ENCODE measurements around the gene PPP1R9B.

The PPP1R9B gene

DNA sequence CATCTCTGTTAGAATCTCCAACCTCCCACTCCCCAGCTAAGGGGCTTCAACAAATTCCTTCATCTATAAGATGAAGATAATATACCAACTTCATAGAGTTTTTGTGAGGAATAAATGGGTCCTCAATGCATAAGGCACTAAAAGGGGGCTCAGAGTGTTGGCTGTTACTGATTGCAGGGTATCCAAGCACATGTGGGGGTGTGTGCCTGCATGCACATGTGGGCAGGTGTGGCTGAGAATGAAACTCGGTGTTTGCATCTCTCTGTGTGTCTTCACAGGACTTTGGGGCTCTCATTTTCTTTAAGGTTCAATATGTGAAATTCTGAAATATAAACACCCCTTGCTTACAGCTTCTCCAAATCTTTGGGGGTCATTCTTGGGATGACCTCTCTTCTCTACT, 4.1 kb upstream of the PPP1R9B start:
- DNase-seq, result no peak

GRCh38 chr17:50153650-50154575, 3.4 kb upstream of the PPP1R9B start:
- DNase-seq, result peak; percentile 97

GRCh38 chr17:50152736-50153135, 2.3 kb upstream of the PPP1R9B start:
- no peak for DNase-seq

DNA sequence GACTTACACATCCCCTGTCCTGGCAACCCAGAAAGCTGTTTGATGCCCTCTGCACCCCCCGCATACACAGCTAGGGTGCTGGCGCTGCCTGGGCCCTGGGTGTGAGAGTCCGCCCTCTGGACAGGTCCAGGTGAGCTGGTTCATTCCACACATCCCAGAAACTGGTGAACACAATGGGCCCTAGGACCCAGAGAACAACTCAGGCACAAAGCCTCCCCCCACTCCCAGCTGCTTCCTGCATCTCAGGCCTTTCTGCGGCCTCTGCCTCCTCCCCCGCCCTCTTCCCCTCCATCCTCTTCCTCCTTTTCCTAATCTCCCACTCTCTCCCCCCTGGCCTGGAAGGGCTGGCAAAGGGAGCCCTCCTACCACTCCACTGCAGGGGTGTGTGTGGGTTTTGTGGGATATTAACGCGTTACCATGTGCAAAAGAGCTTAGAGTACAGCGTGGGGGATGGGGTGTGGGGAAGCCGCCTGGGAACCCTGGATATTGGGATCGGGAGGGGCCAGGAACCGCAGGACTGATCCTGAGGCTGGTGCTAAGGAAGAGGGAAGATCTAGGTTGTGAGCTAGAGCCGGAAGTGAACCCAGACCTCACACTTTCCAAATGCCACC, 1.6 kb upstream of the PPP1R9B start:
- peak; percentile 91 for DNase-seq

- peak; percentile 96 for DNase-seq
Measured at GRCh38 chr17:50151041-50151936, 812 bp upstream of the PPP1R9B start.

- peak; percentile 74 for DNase-seq
Measured at GRCh38 chr17:50149417-50150353, 792 bp downstream of the PPP1R9B start.

- DNase-seq, result no peak
Measured at GRCh38 chr17:50149091-50149416, 1.4 kb downstream of the PPP1R9B start.

DNA sequence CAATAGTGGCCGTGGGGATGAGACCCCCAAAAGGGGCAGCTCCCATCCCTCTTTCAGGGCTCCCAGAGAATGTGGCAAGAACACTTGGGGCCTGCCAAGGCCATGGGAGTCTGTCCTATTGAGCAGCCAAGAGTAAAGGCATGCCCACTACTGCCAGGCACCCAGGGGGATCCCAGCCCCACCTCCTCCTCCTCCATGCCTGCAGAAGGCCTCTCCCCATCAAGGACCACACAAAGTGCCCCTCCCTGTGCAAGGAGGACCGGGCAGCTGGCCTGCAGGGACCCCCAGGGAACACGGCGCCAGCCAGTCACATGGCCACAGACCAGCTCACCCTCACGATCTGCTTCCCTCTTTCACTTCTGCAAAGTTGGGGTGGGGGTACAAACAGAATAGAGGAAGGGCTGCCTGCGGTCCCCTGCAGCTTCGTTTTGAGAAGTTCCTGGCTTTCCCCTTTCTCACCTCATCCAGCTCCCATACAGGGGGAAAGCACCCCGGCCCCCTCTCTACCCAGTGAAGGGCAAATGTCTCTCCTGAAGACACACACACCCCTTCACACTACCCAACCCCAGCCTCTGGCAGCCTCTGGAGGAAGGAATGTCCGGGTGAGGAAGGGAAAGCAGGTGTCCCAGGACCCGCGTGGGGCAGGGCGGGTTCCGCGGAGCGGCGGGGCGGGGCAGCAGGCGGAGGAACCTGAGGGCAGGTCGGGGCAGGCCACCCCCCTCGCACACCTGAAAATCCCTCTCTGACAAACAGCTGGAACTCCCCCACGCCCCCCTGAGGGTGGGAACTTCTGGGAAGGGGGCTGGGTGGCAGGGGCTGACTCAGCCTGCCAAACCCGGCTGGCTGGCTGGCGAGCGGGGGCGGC, 2.0 kb downstream of the PPP1R9B start:
- DNase-seq, result peak; percentile 67

DNA sequence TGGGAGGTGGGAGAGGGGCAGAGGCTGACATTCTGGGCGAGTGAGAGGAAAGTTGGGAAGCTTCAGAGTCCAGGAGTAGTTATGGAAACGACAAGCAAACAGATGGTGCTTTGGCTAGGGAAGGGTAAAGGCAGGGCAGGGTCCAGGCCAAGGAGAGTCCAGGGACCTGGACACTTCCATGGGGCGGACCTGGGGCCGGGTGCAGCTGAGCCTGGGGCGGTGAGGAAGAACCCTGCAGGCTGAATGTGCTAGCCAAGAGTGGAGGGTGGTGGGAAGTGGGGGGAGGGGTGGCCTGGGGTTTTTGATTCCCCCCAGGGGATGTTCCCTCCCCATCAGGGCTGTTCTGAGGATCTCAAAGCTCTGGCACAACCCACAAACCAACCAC, 2.6 kb downstream of the PPP1R9B start:
- no peak for DNase-seq

DNA sequence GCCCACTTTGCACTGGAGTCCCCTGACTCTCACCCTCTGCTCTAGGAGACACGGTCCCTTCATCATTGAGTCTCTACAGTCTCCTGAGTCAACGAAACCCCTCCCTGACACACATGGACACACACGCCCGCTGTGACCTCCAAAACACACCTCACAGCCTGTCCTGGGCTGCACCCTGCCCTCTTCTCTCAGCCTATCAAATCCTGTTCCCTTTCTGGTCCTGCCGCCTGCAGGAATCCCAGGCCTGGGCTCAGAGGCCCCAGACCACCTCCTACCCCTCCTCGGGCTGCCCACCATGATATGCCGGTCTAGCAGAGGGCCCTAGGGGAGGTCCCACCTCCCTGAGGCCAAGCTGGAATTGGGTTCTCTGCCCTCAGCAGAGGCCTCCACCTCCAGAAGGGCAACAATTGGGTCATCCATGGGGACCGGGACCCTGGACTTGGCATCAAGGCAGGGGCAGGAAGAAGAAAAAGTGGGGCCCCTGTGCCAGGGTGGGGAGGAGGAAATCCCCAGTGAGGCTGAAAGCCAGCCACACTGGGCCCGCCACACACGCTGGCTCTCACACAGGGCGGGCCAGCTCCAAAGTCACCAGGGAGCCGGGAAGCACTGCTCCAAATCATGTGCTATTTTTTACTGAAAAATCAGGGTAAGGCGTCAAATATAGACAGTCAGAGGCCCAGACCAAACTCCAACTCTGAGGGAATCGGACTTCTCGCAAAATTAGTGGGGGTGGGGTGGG, 3.4 kb downstream of the PPP1R9B start:
- DNase-seq, result no peak

GRCh38 chr17:50146230-50146926, 4.1 kb downstream of the PPP1R9B start:
- DNase-seq, result no peak

DNA sequence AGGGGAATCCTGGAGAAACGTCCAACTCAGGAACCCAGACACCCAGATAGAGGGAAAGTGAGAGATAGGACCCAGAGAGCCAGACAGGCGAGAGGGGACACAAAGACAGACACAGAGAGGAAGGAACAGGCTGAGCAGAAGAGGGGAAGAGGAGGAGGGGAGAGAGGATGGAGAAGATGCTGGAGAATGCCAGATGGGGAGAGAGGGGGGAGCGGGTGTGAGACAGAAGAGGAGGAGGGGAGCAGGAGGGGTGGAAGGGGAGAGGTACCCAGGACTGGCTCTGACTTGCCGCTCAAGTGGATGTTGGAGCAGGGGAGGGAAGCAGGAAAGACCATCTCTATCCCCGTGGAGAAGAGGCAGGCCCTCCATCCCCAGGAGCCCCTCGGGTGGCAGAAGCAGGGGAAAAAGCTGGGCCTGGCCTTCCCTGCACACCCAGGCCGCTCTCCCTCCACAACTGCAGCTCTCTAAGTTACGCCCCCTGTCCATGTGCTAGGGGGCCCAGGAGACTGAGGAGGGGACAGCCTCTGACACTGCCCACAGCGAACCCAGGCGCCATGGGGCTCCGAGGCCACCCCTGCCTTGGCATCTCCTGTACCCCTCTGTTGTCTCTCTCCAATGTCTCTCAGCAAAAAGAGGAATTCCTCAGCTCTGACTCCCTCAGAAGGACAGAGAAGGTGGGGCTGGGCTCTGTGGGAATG, 4.8 kb downstream of the PPP1R9B start:
- no peak for DNase-seq

DNA sequence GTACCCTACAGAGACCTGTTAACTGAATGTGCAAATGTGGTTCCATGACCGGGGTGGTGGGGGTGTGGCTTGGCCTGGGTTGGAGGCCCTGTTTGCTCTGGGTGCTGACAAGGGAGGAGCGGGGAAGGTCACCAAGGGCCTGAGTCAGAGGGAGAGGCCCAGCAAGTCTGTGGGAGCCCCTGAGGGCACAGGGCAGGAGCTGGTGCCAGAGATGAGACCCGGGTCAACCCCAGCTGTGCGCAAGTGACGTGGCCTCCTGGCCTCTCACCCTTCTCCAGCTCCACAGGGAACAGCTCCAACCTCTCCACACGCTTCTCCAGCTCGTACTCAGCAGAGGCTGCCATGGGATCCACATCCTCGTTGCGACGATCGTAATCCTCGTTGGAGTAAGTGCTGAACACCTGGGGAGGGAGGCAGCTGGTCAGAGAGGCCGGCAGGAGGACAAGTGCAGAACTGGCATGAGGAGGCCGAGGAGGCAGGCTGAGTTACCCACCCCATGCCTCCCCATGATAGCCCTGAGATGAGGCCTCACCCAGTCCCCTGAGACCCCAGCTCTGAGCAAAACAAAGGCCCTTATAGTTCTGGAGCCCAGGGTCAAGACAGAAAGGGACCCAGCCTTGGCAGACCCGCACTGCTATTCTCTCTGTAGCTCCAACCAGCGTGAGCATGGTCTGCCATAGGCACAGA, 5.5 kb downstream of the PPP1R9B start:
- DNase-seq, result no peak

- no peak for DNase-seq
Measured at GRCh38 chr17:50144355-50144754, 6.1 kb downstream of the PPP1R9B start.

GRCh38 chr17:50143461-50144176, 6.9 kb downstream of the PPP1R9B start:
- DNase-seq, result no peak

DNA sequence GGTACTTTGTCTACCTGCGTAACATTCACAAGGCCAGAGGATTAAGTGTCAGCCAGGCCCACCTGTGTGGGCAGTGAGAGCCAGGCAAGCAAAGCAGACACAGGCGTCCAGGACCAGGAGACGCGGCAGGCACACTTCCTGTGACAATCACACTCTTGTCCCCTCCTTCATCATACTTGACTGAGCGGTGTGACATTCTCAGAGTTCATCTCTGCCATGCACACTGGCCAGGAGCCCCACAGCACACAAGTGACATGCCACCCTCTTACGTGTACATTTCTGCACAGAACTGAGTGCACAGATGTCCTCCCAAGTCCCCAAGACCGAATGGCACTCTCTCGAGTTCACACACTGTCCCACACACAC, 8.7 kb downstream of the PPP1R9B start:
- DNase-seq, result no peak

- DNase-seq, result no peak
Measured at GRCh38 chr17:50141026-50141744, 9.3 kb downstream of the PPP1R9B start.
